K562 (cell line): ENCODE results near the gene EIF4EBP2. TPM values are rescaled to one million over a fixed set of nuclear protein-coding genes. Genes with fewer than 3 reads are reported as not detected.

ENCODE experiments used
- CBFA2T3 ChIP-seq: fragments of 450-650 bp; IDR thresholded peaks from 2 replicates; pipeline ENCODE4 v1.6.1; 2017
- ETV1 ChIP-seq: fragments of 450-650 bp; conservative IDR thresholded peaks from 2 replicates; pipeline ENCODE4 v1.6.1; 2016; ENCODE audit warnings: missing genetic modification characterization, control low read depth, low read depth, missing compliant biosample characterization
- HMGN3 ChIP-seq: IDR thresholded peaks from 2 replicates; pipeline ENCODE4 v1.6.1; 2011; ENCODE audit warnings: borderline replicate concordance, low read depth, mild to moderate bottlenecking, mixed read lengths, low read length; ENCODE audit not compliant: insufficient read length; ENCODE audit errors: extremely low read depth
- ID3 ChIP-seq, 2 experiments: fragments of 250-450 bp in 1 of 2; fragments of 450-650 bp in 1 of 2; sonication (Bioruptor Pico) in 1 of 2; IDR thresholded peaks; 2 replicates each; pipeline versions ENCODE4 v1.6.1 to v1.8.0; 2016 to 2021; ENCODE audit warnings: mild to moderate bottlenecking in 2 of 2, moderate library complexity in 2 of 2, missing compliant biosample characterization in 1 of 2, missing genetic modification characterization in 1 of 2
- MNT ChIP-seq, 2 experiments: fragments of 450-650 bp; conservative IDR thresholded peaks; 2 replicates each; pipeline ENCODE4 v1.6.1; 2017; ENCODE audit warnings: mild to moderate bottlenecking in 2 of 2, moderate library complexity in 2 of 2
- NUFIP1 ChIP-seq: fragments of 450-650 bp; IDR thresholded peaks from 2 replicates; pipeline ENCODE4 v1.6.1; 2018; ENCODE audit not compliant: partially characterized antibody
- RERE ChIP-seq: sonication (generic); formaldehyde crosslinking; IDR thresholded peaks from 2 replicates; pipeline ENCODE4 v1.8.0; 2023; ENCODE audit warnings: missing genetic modification reagents, mild to moderate bottlenecking, borderline replicate concordance
- SMARCC2 ChIP-seq: fragments of 450-650 bp; IDR thresholded peaks from 2 replicates; pipeline ENCODE4 v1.6.1; 2017; ENCODE audit warnings: antibody characterized with exemption, moderate library complexity, mild to moderate bottlenecking, low read depth
- SMARCE1 ChIP-seq: fragments of 450-650 bp; IDR thresholded peaks from 2 replicates; pipeline ENCODE4 v1.7.1; 2016; ENCODE audit warnings: mild to moderate bottlenecking
- THAP12 ChIP-seq: fragments of 250-450 bp; sonication (Bioruptor Pico); IDR thresholded peaks from 2 replicates; pipeline ENCODE4 v1.9.0; 2021; ENCODE audit warnings: mild to moderate bottlenecking, inconsistent platforms
- TOE1 ChIP-seq, 2 experiments: fragments of 450-650 bp in 1 of 2; sonication (generic) in 1 of 2; formaldehyde crosslinking in 1 of 2; IDR thresholded peaks; 2 replicates each; pipeline versions ENCODE4 v1.7.1 to v1.8.0; 2016 to 2022; ENCODE audit warnings: borderline replicate concordance in 2 of 2, mild to moderate bottlenecking in 2 of 2, antibody characterized with exemption in 1 of 2, inconsistent platforms in 1 of 2, low read depth in 1 of 2, missing genetic modification reagents in 1 of 2, moderate library complexity in 1 of 2
- ZBTB2 ChIP-seq: fragments of 450-650 bp; IDR thresholded peaks from 2 replicates; pipeline ENCODE4 v1.6.1; 2016; ENCODE audit warnings: antibody characterized with exemption
- polyA plus RNA-seq, 8 experiments: library from polyadenylated mRNA; depleted of rRNA in 4 of 8; stranded (reverse) in 5 of 8; unstranded in 3 of 8; fragments of >200 nt; fragmentation: Nextera tagmentation in 2 of 8; fragmentation: Illumina TruSeq in 1 of 8; extraction: Ambion mirVana in 2 of 8; extraction: Trizol in 1 of 8; gene quantifications; 2 replicates each; pipeline versions ENCODE4 v1.2.1 to v1.2.3, GENCODE V29; 2011 to 2014; ENCODE audit warnings: inconsistent platforms in 1 of 8, missing spikeins in 1 of 8
- total RNA-seq, 7 experiments: library from RNA; depleted of rRNA in 6 of 7; stranded (reverse); fragments of >200 nt in 6 of 7; fragmentation: Illumina TruSeq in 2 of 7; extraction: Trizol in 2 of 7; gene quantifications; 2 replicates each; pipeline versions ENCODE4 v1.2.1 to v1.2.3, GENCODE V29; 2011 to 2021; ENCODE audit warnings: low replicate concordance in 1 of 7

The EIF4EBP2 gene
- total and polyA plus RNA-seq, 9 of the 15 experiments (the other 6 are each of a cell fraction or from before 2014, with no cell fraction given): 16.1 to 67.5 (median 38.3) TPM

- no peak for TF ChIP-seq RERE (CRISPR knock-in tag)
- TF ChIP-seq SMARCC2: peak; percentile 34; the same call in 1 of the 2 replicates
- no peak for TF ChIP-seq ID3 (CRISPR knock-in tag; IDR thresholded peaks at IDR 0.05)
- 0 out of 2 replicates have a peak, but pooled peaks have one; percentile 12 for TF ChIP-seq ID3 (tag; IDR thresholded peaks at IDR 0.05)
- TF ChIP-seq SMARCE1: peak; percentile 58
- TF ChIP-seq TOE1 (IDR thresholded peaks at IDR 0.05; ENCODE audit: borderline replicate concordance): no peak
- TF ChIP-seq TOE1 (CRISPR knock-in tag; IDR thresholded peaks at IDR 0.05; ENCODE audit: borderline replicate concordance, low read depth): no peak
- TF ChIP-seq ETV1 (tag): no peak
- no peak for TF ChIP-seq THAP12 (CRISPR knock-in tag)
- TF ChIP-seq MNT (conservative IDR thresholded peaks at IDR 0.05): peak in 1 of 2 experiments; percentile 20; a peak in 1 of 4 replicates
- TF ChIP-seq CBFA2T3: no peak
- no peak for TF ChIP-seq HMGN3
- TF ChIP-seq ZBTB2: no peak
- no peak for TF ChIP-seq NUFIP1
Measured at GRCh38 chr10:70403483-70404035, 386 bp upstream of the EIF4EBP2 start (continued).
